ENCODE results near the gene PALLD.
A peak's percentile ranks its signal among the peaks of the same experiment; 100 is the strongest.
"Not testable (repeated sequence)": the region's sequence is repeated elsewhere in the genome, so short reads cannot be mapped to it uniquely, and the experiment has no call there.

Gene PALLD

DNA sequence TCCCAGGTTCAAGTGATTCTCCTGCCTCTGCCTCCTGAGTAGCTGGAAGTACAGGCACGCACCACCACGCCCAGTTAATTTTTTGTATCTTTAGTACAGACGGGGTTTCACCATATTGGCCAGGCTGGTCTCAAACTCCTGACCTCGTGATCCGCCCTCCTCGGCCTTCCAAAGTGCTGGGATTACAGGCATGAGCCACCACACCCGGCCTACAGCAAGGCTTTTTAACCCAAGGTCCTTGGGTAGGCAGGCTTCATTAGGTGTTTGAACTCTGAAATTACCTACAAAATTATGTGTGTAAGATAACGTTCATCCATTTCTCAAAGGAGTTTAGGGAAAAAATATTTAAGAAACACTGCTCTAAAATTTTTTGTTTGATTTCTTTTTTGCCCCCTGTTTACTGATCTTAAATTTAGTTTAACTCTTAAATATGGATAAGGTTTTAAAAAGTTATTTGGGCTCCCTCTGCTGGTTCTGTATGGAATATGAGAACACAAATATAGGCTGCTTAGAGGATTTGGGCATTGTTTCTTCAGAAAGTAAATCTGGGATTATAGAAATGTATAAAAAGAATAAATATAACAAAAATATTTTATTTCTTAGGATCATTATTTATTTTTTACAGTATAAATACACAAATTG is 420.4 kb downstream of the PALLD start:
- DNase-seq (ENCODE audit: low read depth, low spot score), result peak; percentile 50
- no peak overlapping the region for H3K4me3 ChIP-seq (ENCODE audit: low read length)

DNA sequence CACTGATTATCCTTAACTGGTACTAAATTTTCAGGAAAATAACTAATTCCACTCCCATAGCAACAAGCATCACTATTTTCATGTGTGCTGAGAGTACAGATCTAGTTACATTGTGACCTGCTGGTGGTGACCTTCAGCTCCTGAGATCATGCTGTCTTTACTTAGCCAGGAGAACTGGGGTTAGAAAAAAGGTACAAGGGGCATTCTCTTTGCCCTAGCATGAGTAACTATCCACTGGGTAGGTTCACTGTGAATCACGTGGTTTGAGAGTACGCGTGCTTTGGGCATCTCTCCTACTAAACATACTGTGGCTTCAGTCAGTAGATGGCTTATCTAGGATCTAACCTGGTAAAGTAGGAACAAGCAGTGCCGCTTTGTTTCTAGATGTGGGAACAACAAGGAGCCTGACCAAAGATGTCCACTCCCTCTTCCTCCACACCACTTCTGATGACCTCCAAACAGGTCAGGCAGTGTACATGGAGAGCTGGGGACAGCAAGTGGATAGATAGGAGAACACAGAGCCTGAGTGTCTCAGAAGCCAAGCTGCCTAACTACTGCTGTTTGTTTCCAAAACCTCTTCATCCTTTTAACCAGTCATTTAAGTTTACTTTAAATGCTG is 423.0 kb downstream of the PALLD start:
- H3K4me3 ChIP-seq (ENCODE audit: low read length), result no peak overlapping the region
- DNase-seq (ENCODE audit: low read depth, low spot score), result no peak

DNA sequence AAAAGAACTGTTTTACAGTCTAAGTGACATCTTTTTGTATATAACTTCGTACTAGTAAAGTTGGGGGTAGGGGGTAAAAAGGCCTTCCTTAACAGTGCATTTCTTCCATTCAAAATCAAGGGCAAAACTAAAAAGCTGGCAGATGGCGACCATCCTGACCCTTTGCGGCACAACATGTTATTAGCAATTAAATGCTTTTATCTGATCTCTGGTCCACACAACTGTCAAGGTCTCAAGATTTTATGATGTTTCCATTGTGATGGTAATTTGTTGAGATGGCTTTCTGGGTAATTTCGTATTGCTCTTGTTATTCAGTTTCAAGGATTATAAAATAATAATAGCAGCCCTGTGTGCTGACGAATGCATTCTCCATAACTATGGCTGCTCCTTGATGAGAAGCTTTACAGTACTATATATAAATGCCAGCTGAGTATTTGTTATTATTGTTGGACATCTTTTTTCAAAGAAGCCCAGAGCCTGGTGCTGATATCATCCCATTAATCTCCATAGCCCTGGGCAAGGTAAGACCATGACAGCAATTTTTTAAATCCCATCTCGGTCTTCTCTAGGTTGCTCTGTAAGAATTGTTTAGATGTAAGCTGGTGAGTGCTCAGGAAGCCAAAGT is 423.7 kb downstream of the PALLD start:
- no peak for DNase-seq (ENCODE audit: low read depth, low spot score)
- no peak overlapping the region for H3K4me3 ChIP-seq (ENCODE audit: low read length)

DNA sequence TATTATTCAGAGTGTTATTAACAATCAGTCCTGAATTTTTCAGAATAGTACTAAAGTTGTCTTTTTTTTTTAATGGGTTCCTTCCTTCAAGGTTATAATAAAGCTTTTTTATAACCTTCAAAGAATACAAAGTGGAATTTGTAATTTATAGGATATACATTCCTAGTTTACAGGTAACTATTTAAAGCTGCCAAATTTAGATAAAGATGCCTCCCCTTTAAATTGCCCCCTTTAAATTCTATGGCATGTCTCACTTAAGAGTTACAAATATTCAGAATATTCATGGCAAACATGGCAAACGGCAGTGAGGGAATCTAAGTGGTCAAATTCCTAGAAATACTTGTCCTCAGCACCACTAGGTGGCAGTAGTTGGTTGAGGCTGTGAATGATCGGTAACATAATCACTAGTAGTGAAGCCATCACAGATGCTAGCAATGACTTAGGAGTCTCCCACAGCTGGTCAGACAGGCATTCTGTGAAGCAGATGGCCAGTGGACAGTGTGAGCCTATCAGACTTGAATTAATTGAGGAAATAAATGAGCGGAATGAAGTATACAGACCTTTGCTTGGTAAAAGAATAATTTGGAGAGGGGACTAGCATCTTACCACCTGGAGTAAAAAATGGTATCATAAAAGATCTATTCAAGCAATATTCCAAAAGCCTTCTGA is 426.8 kb downstream of the PALLD start:
- DNase-seq (ENCODE audit: low read depth, low spot score), result peak; percentile 55

DNA sequence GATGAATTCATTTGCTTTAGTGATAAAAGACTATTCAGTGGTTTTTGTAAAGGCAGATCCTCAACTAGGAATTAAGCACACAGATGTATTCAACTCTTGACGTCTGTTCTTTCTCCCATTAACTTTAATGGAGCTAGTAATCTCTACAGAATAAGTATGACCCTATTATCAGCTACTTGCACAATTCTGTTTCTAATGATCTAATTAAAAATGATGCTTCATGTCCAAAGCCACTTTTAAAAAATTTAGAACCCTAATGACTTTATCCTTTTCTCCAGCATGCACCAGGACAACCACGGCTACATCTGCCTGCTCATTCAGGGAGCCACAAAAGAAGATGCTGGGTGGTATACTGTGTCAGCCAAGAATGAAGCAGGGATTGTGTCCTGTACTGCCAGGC is 427.8 kb downstream of the PALLD start:
- DNase-seq (ENCODE audit: low read depth, low spot score), result no peak
- no peak overlapping the region for H3K4me3 ChIP-seq (ENCODE audit: low read length)

More for the DNA sequence above, 426.8 kb downstream of the PALLD start:
- H3K4me3 ChIP-seq (ENCODE audit: low read length), result no peak overlapping the region

DNA sequence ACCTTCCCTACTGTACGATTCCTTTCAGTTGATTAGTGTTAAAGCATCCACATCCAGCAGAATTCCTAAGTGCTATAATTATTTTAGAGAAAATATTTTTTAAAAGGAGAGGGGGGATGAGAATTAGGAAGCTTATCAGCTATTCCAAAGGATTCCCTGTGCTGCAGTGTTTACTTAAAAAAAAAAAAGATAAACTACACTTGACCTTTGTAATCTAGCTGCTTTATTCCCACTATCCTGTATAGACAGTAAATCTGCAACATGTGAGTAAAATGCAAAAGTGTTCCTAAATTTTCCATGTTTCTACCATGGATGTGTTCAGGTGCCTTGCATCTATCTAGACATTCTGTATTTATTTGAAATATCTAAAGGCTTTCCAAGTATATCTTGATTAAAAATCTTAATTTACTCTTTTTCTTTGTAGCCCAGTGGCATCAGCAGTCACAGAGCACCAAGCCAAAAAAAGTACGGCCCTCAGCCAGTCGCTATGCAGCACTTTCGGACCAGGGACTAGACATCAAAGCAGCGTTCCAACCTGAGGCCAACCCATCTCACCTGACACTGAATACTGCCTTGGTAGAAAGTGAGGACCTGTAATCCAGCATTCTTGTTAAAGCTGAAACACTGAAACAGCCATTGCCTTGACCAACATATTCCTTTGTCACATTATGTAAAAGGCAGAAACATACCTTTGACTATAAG is 429.1 kb downstream of the PALLD start:
- H3K4me3 ChIP-seq (ENCODE audit: low read length), result no peak overlapping the region

DNA sequence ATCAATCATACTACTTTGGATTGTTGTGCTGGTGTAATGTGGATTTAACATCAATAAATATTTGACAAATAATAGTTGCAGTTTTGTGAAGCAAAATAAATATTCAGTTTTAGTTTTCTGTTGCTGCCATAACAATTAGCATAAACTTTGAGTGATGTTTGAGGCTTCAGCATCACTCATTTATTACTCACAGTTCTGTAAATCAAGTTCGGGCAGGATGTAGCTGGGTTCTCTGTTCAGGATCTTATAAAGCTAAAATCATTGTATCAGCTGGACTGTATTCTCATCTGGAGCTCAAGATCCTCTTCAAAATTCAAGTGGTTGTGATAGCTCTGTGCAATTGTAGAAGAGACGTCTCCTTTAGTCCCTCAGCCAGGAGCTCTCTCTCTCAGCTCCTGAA is 431.5 kb downstream of the PALLD start:
- no peak overlapping the region for H3K4me3 ChIP-seq (ENCODE audit: low read length)
- DNase-seq (ENCODE audit: low read depth, low spot score), result no peak

More for the DNA sequence above, 429.1 kb downstream of the PALLD start:
- DNase-seq (ENCODE audit: low read depth, low spot score), result no peak

DNA sequence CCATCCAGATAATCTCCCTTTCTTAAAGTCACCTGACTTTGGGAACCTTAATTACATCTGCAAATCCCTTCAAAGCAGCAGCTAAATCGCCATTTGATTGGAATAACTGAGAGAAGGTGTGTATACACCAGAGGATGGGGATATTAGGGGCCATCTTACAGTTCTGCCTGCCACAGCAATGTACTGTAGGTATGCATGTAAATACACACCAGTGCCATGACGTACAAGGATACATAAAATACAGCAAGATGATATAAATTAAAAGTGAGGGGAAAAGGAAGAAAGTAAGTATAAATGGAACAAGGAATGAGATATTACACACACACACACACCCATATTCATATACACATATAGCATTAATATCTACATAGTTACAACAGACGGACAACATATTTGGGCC is 432.0 kb downstream of the PALLD start:
- DNase-seq (ENCODE audit: low read depth, low spot score), result no peak
- H3K4me3 ChIP-seq (ENCODE audit: low read length), result no peak overlapping the region

DNA sequence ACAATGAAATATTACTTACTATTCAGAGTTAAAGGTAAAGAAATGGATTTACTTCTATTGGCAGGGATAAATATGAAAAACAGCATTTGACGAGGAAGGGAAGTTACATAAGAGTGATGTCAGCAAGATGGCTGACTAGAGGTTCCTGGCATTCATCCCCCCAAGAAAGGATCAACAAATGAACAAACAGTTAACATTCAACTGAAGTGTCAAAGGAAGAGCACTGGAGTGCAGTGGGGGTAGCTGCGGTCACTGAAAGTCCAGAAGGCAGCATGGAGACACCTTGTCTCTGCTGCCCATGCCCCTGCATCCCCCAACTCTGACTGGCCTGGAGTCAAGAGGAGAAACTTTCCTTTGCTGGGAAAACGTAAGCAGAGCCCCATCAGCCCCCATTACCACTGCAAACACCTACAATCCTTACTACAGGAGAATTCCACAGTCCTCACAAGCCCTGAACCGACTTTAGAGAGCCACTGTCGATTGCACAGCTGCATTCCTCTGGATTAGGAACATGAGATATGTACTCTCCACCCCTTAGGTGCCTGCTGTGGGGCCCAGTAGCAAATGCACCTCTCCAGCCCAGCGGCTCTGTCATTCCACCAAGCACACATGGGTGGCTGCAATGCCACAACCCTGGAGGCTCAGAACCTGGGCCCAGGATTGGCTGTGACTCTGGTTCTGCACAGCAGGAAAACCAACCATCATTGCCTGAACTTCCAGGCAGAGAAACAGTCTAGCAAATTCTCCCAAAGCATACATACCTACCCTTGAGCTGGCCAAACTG is 433.8 kb downstream of the PALLD start:
- no peak for DNase-seq (ENCODE audit: low read depth, low spot score)
- H3K4me3 ChIP-seq (ENCODE audit: low read length), result no peak overlapping the region

DNA sequence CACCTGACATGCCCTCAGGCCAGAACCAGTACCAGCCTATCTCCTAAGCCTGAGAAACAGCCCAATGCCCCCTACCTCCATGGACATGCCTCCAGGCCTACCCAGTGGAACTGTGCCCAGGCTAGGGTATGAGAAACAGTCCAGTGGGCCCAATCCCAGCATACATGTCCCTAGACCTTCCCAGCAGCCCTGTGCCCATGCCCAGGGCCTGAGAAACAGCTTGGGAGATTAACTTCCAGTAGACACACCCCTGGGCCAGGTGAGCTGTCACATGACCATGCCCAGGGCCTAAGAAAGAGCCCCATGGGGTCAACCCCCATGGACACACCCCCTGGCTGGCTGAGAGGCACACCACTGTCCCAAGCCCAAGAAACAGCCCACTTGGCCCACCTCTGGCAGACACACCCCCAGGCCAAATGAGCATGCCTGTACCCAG is 434.4 kb downstream of the PALLD start:
- no peak for DNase-seq (ENCODE audit: low read depth, low spot score)
- H3K4me3 ChIP-seq (ENCODE audit: low read length), result no peak overlapping the region

DNA sequence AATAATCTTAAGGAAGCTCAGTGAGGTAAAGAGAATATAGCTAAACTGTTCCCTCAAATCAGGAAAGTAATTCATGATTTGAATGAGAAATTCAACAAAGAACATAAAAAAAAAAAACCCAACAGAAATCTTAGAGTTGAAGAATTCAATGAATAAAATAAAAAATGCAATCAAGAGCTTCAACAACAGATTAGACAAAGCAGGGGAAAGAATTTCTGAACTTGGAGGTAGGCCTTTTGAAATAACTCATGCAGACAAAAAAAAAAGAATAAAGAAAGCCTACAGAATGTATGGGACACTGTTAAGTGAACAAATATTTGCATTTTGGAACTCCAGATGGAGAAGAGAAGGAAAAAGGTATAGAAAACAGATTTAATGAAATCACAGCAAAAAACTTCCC is 435.3 kb downstream of the PALLD start:
- no peak overlapping the region for H3K4me3 ChIP-seq (ENCODE audit: low read length)

DNA sequence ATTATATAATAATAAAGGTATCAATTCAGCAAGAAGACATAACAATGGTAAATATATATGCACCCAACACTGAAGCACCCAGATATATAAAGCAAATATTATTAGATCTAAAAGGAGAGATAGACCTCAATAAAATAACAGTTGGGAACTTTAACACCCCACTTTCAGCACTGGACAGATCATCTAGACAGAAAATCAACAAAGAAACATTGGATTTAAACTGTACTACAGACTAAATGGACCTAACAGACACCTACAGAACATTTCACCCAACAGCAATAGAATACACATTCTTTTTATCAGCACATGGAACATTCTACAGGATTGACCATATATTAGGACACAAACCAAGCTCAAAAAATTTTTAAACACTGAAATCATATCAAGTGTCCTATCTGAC is 436.6 kb downstream of the PALLD start:
- no peak overlapping the region for H3K4me3 ChIP-seq (ENCODE audit: low read length)
- DNase-seq (ENCODE audit: low read depth, low spot score), result no peak

More for the DNA sequence above, 435.3 kb downstream of the PALLD start:
- no peak for DNase-seq (ENCODE audit: low read depth, low spot score)

DNA sequence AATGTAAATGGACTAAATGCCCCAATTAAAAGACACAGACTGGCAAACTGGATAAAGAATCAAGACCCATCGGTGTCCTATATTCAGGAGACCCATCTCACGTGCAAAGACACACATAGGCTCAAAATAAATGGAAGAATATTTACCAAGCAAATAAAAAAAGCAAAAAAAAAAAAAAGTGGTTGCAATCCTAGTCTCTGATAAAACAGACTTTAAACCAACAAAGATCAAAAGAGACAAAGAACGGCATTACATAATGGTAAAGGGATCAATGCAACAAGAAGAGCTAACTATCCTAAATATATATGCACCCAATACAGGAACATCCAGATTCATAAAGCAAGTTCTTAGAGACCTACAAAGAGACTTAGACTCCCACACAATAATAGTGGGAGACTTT is 440.6 kb downstream of the PALLD start:
- not testable (repeated sequence) for H3K4me3 ChIP-seq (ENCODE audit: low read length); DNase-seq (ENCODE audit: low read depth, low spot score)

DNA sequence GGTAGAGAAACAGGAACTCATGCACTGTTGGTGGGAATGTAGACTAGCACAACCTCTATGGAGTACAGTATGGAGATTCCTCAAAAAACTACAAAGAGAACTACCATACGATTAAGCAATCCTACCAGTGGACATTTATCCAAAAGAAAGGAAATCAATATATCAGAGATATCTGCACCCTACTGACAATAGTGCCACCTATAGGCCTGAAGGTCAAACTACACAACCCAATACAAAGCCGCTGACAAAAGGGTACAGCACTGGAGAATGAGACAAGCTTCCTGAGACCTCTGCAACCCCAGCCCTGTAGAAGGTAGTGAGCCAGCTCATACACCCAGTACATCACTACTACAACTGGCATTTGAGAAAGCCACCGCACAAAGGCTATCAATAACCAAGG is 446.1 kb downstream of the PALLD start:
- no peak overlapping the region for H3K4me3 ChIP-seq (ENCODE audit: low read length)
- peak; percentile 18 for DNase-seq (ENCODE audit: low read depth, low spot score)

DNA sequence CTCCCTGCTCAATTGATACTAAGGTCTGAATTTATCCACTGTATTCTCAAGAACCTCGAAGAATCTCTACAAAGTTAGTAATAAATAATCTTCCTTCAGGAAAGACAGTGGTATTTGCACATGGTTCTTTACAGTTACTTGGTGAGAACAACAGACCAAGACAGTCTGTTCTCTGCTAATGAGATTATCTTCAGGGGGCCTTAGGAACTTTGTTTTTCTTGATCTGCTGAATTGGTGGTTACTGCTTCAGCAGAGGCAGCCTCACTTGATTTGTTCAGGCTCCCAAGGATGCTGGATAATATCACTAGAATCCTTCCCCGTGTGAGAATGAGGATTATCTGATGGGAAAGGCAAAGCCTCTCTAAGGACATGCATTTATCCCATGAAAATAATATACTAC is 448.4 kb downstream of the PALLD start:
- DNase-seq (ENCODE audit: low read depth, low spot score), result no peak

DNA sequence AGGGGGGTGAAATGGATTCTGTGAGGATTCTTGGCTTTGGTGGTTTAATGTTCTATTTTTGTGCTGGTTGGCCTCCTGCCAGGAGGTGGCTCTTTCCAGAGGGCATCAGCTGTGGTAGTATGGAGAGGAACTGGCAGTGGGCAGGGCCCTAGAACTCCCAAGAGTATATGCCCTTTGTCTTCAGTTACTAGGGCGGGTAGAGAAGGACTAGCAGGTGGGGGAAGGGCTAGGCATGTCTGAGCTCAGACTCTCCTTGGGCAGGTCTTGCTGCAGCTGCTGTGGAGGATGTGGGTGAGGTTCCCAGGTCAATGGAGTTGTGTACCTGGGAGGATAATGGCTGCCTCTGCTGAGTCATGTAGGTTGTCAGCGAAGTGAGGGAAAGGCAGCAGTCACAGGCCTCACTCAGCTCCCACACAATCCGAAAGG is 456.0 kb downstream of the PALLD start:
- DNase-seq (ENCODE audit: low read depth, low spot score), result peak; percentile 56

More for the DNA sequence above, 448.4 kb downstream of the PALLD start:
- no peak overlapping the region for H3K4me3 ChIP-seq (ENCODE audit: low read length)

DNA sequence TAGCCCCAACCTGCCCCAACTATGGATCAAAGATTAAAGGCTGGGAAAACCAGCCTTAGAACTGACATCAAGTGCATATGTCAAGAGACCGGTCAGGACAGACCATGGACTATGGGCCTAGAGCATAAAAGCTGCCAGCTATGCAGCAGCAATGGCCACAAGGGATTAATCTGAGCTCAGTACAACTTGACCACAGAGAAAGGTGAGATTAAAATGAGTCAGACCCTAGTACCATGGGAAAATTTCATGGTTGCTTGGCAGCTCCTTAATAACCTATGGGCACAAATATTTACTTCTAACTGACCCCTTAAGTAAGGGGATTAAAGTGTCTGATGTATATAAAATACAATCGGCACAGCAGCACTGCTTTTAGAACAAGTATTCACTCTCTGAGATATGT is 458.8 kb downstream of the PALLD start:
- no peak overlapping the region for H3K4me3 ChIP-seq (ENCODE audit: low read length)
- no peak for DNase-seq (ENCODE audit: low read depth, low spot score)

More for the DNA sequence above, 456.0 kb downstream of the PALLD start:
- H3K4me3 ChIP-seq (ENCODE audit: low read length), result not testable (repeated sequence)

DNA sequence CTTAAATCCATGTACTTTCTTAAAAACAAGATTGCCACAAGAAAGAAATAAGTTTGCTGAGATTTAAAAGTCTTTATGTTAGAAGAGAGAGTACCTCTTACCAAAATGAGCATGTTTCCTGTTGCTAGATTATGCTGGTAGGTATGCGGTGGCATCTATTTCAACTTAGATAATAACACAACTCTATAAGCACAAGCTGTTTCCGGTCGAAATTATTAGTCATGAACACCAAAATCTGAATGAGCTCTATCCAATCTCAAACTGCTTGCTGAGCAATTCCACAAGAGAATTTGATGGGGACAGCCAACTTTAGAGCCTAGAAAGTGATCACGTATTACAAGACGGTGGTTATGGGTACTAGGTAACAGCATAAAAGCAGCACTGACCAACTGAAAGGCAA is 463.9 kb downstream of the PALLD start:
- DNase-seq (ENCODE audit: low read depth, low spot score), result no peak
- H3K4me3 ChIP-seq (ENCODE audit: low read length), result no peak overlapping the region

DNA sequence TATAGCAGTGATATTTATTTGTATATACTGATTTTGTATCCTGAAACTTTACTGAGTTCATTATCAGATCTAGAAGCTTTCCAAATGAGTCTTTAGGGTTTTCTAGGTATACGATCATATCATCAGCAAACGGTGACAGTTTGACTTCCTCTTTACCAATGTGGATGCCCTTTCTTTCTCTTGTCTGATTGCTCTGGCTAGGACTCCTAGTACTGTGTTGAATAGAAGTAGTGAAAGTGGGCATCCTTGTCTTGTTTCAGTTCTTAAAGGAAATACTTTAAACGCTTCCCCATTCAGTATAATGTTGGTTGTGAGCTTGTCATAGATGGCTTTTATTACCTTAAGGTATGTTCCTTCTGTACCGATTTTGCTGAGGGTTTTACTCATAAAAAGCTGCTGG is 475.7 kb downstream of the PALLD start:
- DNase-seq (ENCODE audit: low read depth, low spot score), result no peak
- H3K4me3 ChIP-seq (ENCODE audit: low read length), result no peak overlapping the region
